Neural cell (in vitro differentiated cells): ENCODE results near the gene TLX1. TPM values are rescaled to one million over a fixed set of nuclear protein-coding genes. Genes with fewer than 3 reads are reported as not detected.

ENCODE experiments used
- H2AFZ ChIP-seq: fragments of 200-600, 300-800 bp; sonication (generic), shearing (Covaris generic); 2 replicates; pipeline ENCODE4 v1.6.0; 2014; ENCODE audit warnings: low read depth, mild to moderate bottlenecking, antibody characterized with exemption, low read length, moderate library complexity
- H3F3A ChIP-seq: fragments of 200-600 bp; shearing (Covaris generic); 2 replicates; pipeline ENCODE4 v1.6.1; 2016; ENCODE audit warnings: mild to moderate bottlenecking, moderate library complexity, mixed read lengths, antibody characterized with exemption, low read length; ENCODE audit not compliant: insufficient read depth, poor library complexity, severe bottlenecking
- H3K27ac ChIP-seq: fragments of 200-600, 300-800 bp; sonication (generic), shearing (Covaris generic); 2 replicates; pipeline ENCODE4 v1.5.1; 2014; ENCODE audit warnings: mild to moderate bottlenecking, low read length, moderate library complexity
- H3K27me3 ChIP-seq: fragments of 300-800, 200-600 bp; sonication (generic), shearing (Covaris generic); 2 replicates; pipeline ENCODE4 v1.6.0; 2014; ENCODE audit warnings: mild to moderate bottlenecking, low read depth, low read length, moderate library complexity; ENCODE audit not compliant: insufficient read depth
- H3K36me3 ChIP-seq: fragments of 300-800, 200-600 bp; sonication (generic), shearing (Covaris generic); 2 replicates; pipeline ENCODE4 v1.5.1; 2014; ENCODE audit warnings: mild to moderate bottlenecking, antibody characterized with exemption, low read length, moderate library complexity; ENCODE audit not compliant: insufficient read depth
- H3K4me2 ChIP-seq: fragments of 300-800, 200-600 bp; sonication (generic), shearing (Covaris generic); 2 replicates; pipeline ENCODE4 v1.6.0; 2014; ENCODE audit warnings: mild to moderate bottlenecking, low read length
- H3K4me3 ChIP-seq: fragments of 300-800, 200-600 bp; sonication (generic), shearing (Covaris generic); 2 replicates; pipeline ENCODE4 v1.5.1; 2014; ENCODE audit warnings: mild to moderate bottlenecking, low read length, moderate library complexity
- H3K79me2 ChIP-seq: fragments of 200-600 bp; shearing (Covaris generic); replicated peaks from 2 replicates; pipeline ENCODE4 v1.6.0; 2014; ENCODE audit warnings: mild to moderate bottlenecking, low read length, moderate library complexity; ENCODE audit not compliant: insufficient read depth
- H3K9ac ChIP-seq: fragments of 300-800, 200-600 bp; sonication (generic), shearing (Covaris generic); 2 replicates; pipeline ENCODE4 v1.6.1; 2016; ENCODE audit warnings: mild to moderate bottlenecking, low read length, mixed read lengths
- H3K9me2 ChIP-seq: fragments of 200-600 bp; shearing (Covaris generic); 2 replicates; pipeline ENCODE4 v1.6.1; 2016; ENCODE audit warnings: mild to moderate bottlenecking, low read length, mixed read lengths; ENCODE audit not compliant: insufficient read depth
- H3K9me3 ChIP-seq: fragments of 200-600, 300-800 bp; sonication (generic), shearing (Covaris generic); 2 replicates; pipeline ENCODE4 v1.6.1; 2016; ENCODE audit warnings: mild to moderate bottlenecking, mixed run types, low read length, moderate library complexity, mixed read lengths
- H4K20me1 ChIP-seq: fragments of 200-600 bp; shearing (Covaris generic); 2 replicates; pipeline ENCODE4 v1.6.1; 2016; ENCODE audit warnings: mild to moderate bottlenecking, mixed run types; ENCODE audit not compliant: insufficient read depth
- CTCF ChIP-seq: fragments of 450-650 bp; IDR thresholded peaks from 2 replicates; pipeline ENCODE4 v1.5.1; 2014; ENCODE audit warnings: antibody characterized with exemption, mild to moderate bottlenecking, moderate library complexity; ENCODE audit not compliant: poor library complexity, severe bottlenecking
- EP300 ChIP-seq: fragments of 450-650 bp; conservative IDR thresholded peaks from 2 replicates; pipeline ENCODE4 v1.6.1; 2014; ENCODE audit warnings: antibody characterized with exemption, mild to moderate bottlenecking, moderate library complexity; ENCODE audit not compliant: poor library complexity, severe bottlenecking
- EZH2 ChIP-seq: fragments of 200-600, 300-800 bp; shearing (Covaris generic), sonication (generic); IDR thresholded peaks from 2 replicates; pipeline ENCODE4 v1.6.1; 2014; ENCODE audit warnings: antibody characterized with exemption, low read length, borderline replicate concordance, mild to moderate bottlenecking; ENCODE audit not compliant: insufficient read depth, poor library complexity, severe bottlenecking
- MXI1 ChIP-seq: fragments of 450-650 bp; conservative IDR thresholded peaks from 2 replicates; pipeline ENCODE4 v1.6.1; 2014; ENCODE audit warnings: antibody characterized with exemption, mild to moderate bottlenecking; ENCODE audit not compliant: poor library complexity, severe bottlenecking
- POLR2AphosphoS5 ChIP-seq: IDR thresholded peaks from 2 replicates; pipeline ENCODE4 v1.6.1; 2012
- RAD21 ChIP-seq: fragments of 450-650 bp; conservative IDR thresholded peaks from 2 replicates; pipeline ENCODE4 v1.6.1; 2014; ENCODE audit warnings: antibody characterized with exemption, mild to moderate bottlenecking, moderate library complexity
- REST ChIP-seq: IDR thresholded peaks from 2 replicates; pipeline ENCODE4 v1.6.1; 2012; ENCODE audit warnings: borderline replicate concordance
- SMC3 ChIP-seq: fragments of 450-650 bp; conservative IDR thresholded peaks from 2 replicates; pipeline ENCODE4 v1.6.1; 2014; ENCODE audit warnings: antibody characterized with exemption, mild to moderate bottlenecking, moderate library complexity; ENCODE audit not compliant: poor library complexity
- TAF1 ChIP-seq: IDR thresholded peaks from 2 replicates; pipeline ENCODE4 v1.6.1; 2012; ENCODE audit warnings: low read depth
- polyA plus RNA-seq: library from polyadenylated mRNA; depleted of rRNA; stranded (reverse); fragments of >200 nt; gene quantifications from 2 replicates; pipeline ENCODE4 v1.2.3, GENCODE V29; 2014

Gene TLX1
- polyA plus RNA-seq, 1 donor from 2014 or later = not detected

- Histone ChIP-seq H3K36me3 (no peaks in the 10 kb centered on the region), H4K20me1 (no peaks in the 10 kb centered on the region), H2AFZ (no peak overlapping the region), H3K4me2 (no peak overlapping the region), H3K4me3 (no peak overlapping the region), H3K9ac (no peak overlapping the region), H3K27me3 (peaks cover 99% of the 10 kb centered on the region), H3K9me2 (no peaks in the 10 kb centered on the region), H3K9me3 (peaks cover 7% of the 10 kb centered on the region), H3F3A (no peaks in the 10 kb centered on the region), H3K27ac (no peak overlapping the region), H3K79me2 (no peaks in the 10 kb centered on the region)
- no peak for TF ChIP-seq REST
- no peak for TF ChIP-seq EP300
Measured at GRCh38 chr10:101145145-101145544, 14.0 kb downstream of the TLX1 start.

GRCh38 chr10:101145750-101146391 lies 14.8 kb downstream of the TLX1 start:
- H3K36me3 ChIP-seq = no peaks in the 10 kb centered on the region
- H3K4me2 ChIP-seq = no peak overlapping the region
- H3K9me3 ChIP-seq = peaks cover 7% of the 10 kb centered on the region
- H2AFZ ChIP-seq = no peak overlapping the region
- H3K27ac ChIP-seq = no peak overlapping the region
- H3K79me2 ChIP-seq = no peaks in the 10 kb centered on the region
- H3F3A ChIP-seq = no peaks in the 10 kb centered on the region
- no peak for TF ChIP-seq TAF1
- TF ChIP-seq RAD21 = no peak
- TF ChIP-seq EZH2 = peak; percentile 20
- no peak for TF ChIP-seq POLR2AphosphoS5
- H3K27me3 ChIP-seq = peaks cover 99% of the 10 kb centered on the region
- no peaks in the 10 kb centered on the region for H4K20me1 ChIP-seq
- H3K4me3 ChIP-seq = no peak overlapping the region
- H3K9ac ChIP-seq = no peak overlapping the region
- H3K9me2 ChIP-seq = no peaks in the 10 kb centered on the region

- Histone ChIP-seq H3F3A (no peaks in the 10 kb centered on the region), H3K27me3 (peaks cover 99% of the 10 kb centered on the region), H3K27ac (no peak overlapping the region), H4K20me1 (no peaks in the 10 kb centered on the region), H3K4me3 (no peak overlapping the region), H3K9ac (no peak overlapping the region), H2AFZ (no peak overlapping the region), H3K79me2 (no peaks in the 10 kb centered on the region), H3K9me3 (peaks cover 7% of the 10 kb centered on the region), H3K9me2 (no peaks in the 10 kb centered on the region), H3K36me3 (no peaks in the 10 kb centered on the region), H3K4me2 (no peak overlapping the region)
- no peak for TF ChIP-seq MXI1
- no peak for TF ChIP-seq REST
- no peak for TF ChIP-seq POLR2AphosphoS5
- no peak for TF ChIP-seq SMC3
- no peak for TF ChIP-seq EP300
- no peak for TF ChIP-seq CTCF
- no peak for TF ChIP-seq RAD21
- TF ChIP-seq TAF1 = no peak
- TF ChIP-seq EZH2 = no peak
Measured at GRCh38 chr10:101146392-101147251, 15.5 kb downstream of the TLX1 start.
